ENCODE results near the gene P2RX7. TPM values are rescaled to one million over a fixed set of nuclear protein-coding genes. Genes with fewer than 3 reads are reported as not detected.

P2RX7 gene
- total RNA-seq, 1 experiment from 2014 or later = not detected

GRCh38 chr12:121232163-121232562, 99.5 kb downstream of the P2RX7 start:
- DNase-seq = no peak
- Mint-ChIP-seq H3K27me3 (ENCODE audit: unreplicated experiment) (no peaks in the 10 kb centered on the region), H3K4me1 (ENCODE audit: low read depth, unreplicated experiment) (peaks cover 18% of the 10 kb centered on the region), H3K36me3 (ENCODE audit: insufficient read depth, unreplicated experiment) (peaks cover 47% of the 10 kb centered on the region), H3K27ac (ENCODE audit: unreplicated experiment) (no peak overlapping the region), H3K4me3 (ENCODE audit: low read depth, unreplicated experiment) (no peak overlapping the region), H3K9me3 (ENCODE audit: low read depth, unreplicated experiment) (no peaks in the 10 kb centered on the region)
- BruUV-seq (replicated peaks) = no TSS peak
- CTCF ChIA-PET = no interaction called here
- intact Hi-C loops (cut with micrococcal nuclease; ENCODE audit: unreplicated experiment) = no loop called here
- TF ChIP-seq CTCF (IDR thresholded peaks at IDR 0.05; ENCODE audit: unreplicated experiment) = no peak

DNA sequence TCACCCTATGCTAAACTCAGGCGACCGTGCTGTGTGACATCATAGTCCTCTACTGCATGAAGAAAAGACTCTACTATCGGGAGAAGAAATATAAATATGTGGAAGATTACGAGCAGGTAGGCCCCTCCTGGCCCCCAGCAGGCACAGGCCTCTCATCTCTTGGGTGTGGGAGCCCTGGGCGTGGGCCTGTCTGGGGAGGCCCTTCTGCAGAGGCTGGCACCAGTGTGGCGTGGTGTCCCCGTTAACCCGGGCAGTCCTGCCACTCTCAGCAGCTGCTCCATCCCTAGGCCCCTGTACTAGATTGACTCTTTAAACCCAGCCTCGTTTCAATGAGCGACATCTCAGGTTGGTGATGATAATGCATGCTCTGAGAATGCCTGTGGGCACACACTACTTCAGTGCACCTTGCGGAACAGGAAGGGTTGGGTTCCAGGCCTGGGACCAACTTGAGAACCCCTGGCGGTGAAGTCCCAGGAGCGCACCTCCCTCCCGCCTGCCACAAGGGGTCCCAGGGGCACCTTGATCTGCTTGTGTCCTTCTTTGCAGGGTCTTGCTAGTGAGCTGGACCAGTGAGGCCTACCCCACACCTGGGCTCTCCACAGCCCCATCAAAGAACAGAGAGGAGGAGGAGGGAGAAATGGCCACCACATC, 100.4 kb downstream of the P2RX7 start:
- DNase-seq = no peak
- no peaks in the 10 kb centered on the region for H3K27me3 Mint-ChIP-seq (ENCODE audit: unreplicated experiment)
- no peak for TF ChIP-seq CTCF (IDR thresholded peaks at IDR 0.05; ENCODE audit: unreplicated experiment)
- CTCF ChIA-PET = no interaction called here
- no TSS peak for BruUV-seq (replicated peaks)
- peaks cover 47% of the 10 kb centered on the region for H3K36me3 Mint-ChIP-seq (ENCODE audit: insufficient read depth, unreplicated experiment)
- H3K27ac Mint-ChIP-seq (ENCODE audit: unreplicated experiment) = no peak overlapping the region
- H3K9me3 Mint-ChIP-seq (ENCODE audit: low read depth, unreplicated experiment) = no peaks in the 10 kb centered on the region
- intact Hi-C loops (cut with micrococcal nuclease; ENCODE audit: unreplicated experiment) = no loop called here
- H3K4me3 Mint-ChIP-seq (ENCODE audit: low read depth, unreplicated experiment) = no peak overlapping the region
- H3K4me1 Mint-ChIP-seq (ENCODE audit: low read depth, unreplicated experiment) = peaks cover 10% of the 10 kb centered on the region

DNA sequence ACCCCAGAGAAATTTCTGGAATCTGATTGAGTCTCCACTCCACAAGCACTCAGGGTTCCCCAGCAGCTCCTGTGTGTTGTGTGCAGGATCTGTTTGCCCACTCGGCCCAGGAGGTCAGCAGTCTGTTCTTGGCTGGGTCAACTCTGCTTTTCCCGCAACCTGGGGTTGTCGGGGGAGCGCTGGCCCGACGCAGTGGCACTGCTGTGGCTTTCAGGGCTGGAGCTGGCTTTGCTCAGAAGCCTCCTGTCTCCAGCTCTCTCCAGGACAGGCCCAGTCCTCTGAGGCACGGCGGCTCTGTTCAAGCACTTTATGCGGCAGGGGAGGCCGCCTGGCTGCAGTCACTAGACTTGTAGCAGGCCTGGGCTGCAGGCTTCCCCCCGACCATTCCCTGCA, 100.9 kb downstream of the P2RX7 start:
- intact Hi-C loops (cut with micrococcal nuclease; ENCODE audit: unreplicated experiment) = no loop called here
- Mint-ChIP-seq H3K4me3 (ENCODE audit: low read depth, unreplicated experiment) (no peak overlapping the region), H3K27ac (ENCODE audit: unreplicated experiment) (no peak overlapping the region), H3K9me3 (ENCODE audit: low read depth, unreplicated experiment) (no peaks in the 10 kb centered on the region), H3K36me3 (ENCODE audit: insufficient read depth, unreplicated experiment) (peaks cover 47% of the 10 kb centered on the region), H3K4me1 (ENCODE audit: low read depth, unreplicated experiment) (peaks cover 10% of the 10 kb centered on the region), H3K27me3 (ENCODE audit: unreplicated experiment) (no peaks in the 10 kb centered on the region)
- TF ChIP-seq CTCF (IDR thresholded peaks at IDR 0.05; ENCODE audit: unreplicated experiment) = no peak
- no peak for DNase-seq
- CTCF ChIA-PET = no interaction called here
- no TSS peak for BruUV-seq (replicated peaks)

- Mint-ChIP-seq H3K4me3 (ENCODE audit: low read depth, unreplicated experiment) (no peak overlapping the region), H3K4me1 (ENCODE audit: low read depth, unreplicated experiment) (no peaks in the 10 kb centered on the region), H3K9me3 (ENCODE audit: low read depth, unreplicated experiment) (no peaks in the 10 kb centered on the region), H3K27ac (ENCODE audit: unreplicated experiment) (no peak overlapping the region), H3K36me3 (ENCODE audit: insufficient read depth, unreplicated experiment) (peaks cover 40% of the 10 kb centered on the region), H3K27me3 (ENCODE audit: unreplicated experiment) (no peaks in the 10 kb centered on the region)
- TF ChIP-seq CTCF (IDR thresholded peaks at IDR 0.05; ENCODE audit: unreplicated experiment) = no peak
- intact Hi-C loops (cut with micrococcal nuclease; ENCODE audit: unreplicated experiment) = no loop called here
- BruUV-seq (replicated peaks) = no TSS peak
- CTCF ChIA-PET = no interaction called here
- DNase-seq = no peak
These were observed 104.1 kb downstream of the P2RX7 start for GRCh38 chr12:121236776-121237175.

Measured in Calu3 (cell line).